ENCODE data around the gene CRELD1.

GRCh38 chr3:9903904-9904303, 29.7 kb upstream of the CRELD1 start:
- TF ChIP-seq CTCF (IDR thresholded peaks at IDR 0.05) = no peak
- TF ChIP-seq POLR2AphosphoS5 (IDR thresholded peaks at IDR 0.05) = no peak

Measured in sigmoid colon (tissue), 4 donors.